ENCODE data around the gene ARMCX1. TPM values are rescaled to one million over a fixed set of nuclear protein-coding genes. Genes with fewer than 3 reads are reported as not detected.
"Not testable (repeated sequence)": the region's sequence is repeated elsewhere in the genome, so short reads cannot be mapped to it uniquely, and the experiment has no call there.

ARMCX1 gene
- total and polyA plus RNA-seq, 2 experiments from 2014 or later = 27.5 to 30.0 TPM

- DNase-seq = peak; percentile 2
- H3K4me1 ChIP-seq (ENCODE audit: insufficient read depth) = no peaks in the 10 kb centered on the region
- H4K20me1 ChIP-seq (ENCODE audit: insufficient read depth) = no peaks in the 10 kb centered on the region
- no peaks in the 10 kb centered on the region for H3K27me3 ChIP-seq (replicated peaks; ENCODE audit: insufficient read depth)
- no peaks in the 10 kb centered on the region for H3K9me2 ChIP-seq (ENCODE audit: insufficient read depth)
- TF ChIP-seq EZH2 (IDR thresholded peaks at IDR 0.05; ENCODE audit: insufficient read depth, poor library complexity, severe bottlenecking) (no peak), EZH2phosphoT487 (IDR thresholded peaks at IDR 0.05; ENCODE audit: insufficient read depth, low read depth) (no peak)
- no peak overlapping the region for H2AFZ ChIP-seq
- H3K79me2 ChIP-seq (ENCODE audit: insufficient read depth) = no peaks in the 10 kb centered on the region
- H3K27ac ChIP-seq = no peak overlapping the region
- no peaks in the 10 kb centered on the region for H3F3A ChIP-seq (ENCODE audit: insufficient read depth)
- H3K9ac ChIP-seq = no peak overlapping the region
- no peaks in the 10 kb centered on the region for H3K36me3 ChIP-seq (ENCODE audit: low read depth)
- no peak overlapping the region for H3K4me2 ChIP-seq (ENCODE audit: unreplicated experiment)
- H3K9me3 ChIP-seq (ENCODE audit: low read depth) = no peaks in the 10 kb centered on the region
- in situ Hi-C loops (cut with MboI) = loop anchor here (25.0 kb wide), 1 partner anchor 98 kb away; the partner anchor contains the start of gene ARMCX2
- no peak overlapping the region for H3K4me3 ChIP-seq
Measured at GRCh38 chrX:101564651-101565050, 14.3 kb downstream of the ARMCX1 start.

- H3K27ac ChIP-seq = no peak overlapping the region
- no peak for TF ChIP-seq EZH2phosphoT487 (IDR thresholded peaks at IDR 0.05; ENCODE audit: insufficient read depth, low read depth)
- no peak for TF ChIP-seq EZH2 (IDR thresholded peaks at IDR 0.05; ENCODE audit: insufficient read depth, poor library complexity, severe bottlenecking)
- in situ Hi-C loops (cut with MboI) = loop anchor here (25.0 kb wide), 1 partner anchor 166 kb away; no protein-coding TSS in a partner anchor
- no peaks in the 10 kb centered on the region for H3K79me2 ChIP-seq (ENCODE audit: insufficient read depth)
- H3K36me3 ChIP-seq (ENCODE audit: low read depth) = no peaks in the 10 kb centered on the region
- H3K4me1 ChIP-seq (ENCODE audit: insufficient read depth) = no peaks in the 10 kb centered on the region
- H4K20me1 ChIP-seq (ENCODE audit: insufficient read depth) = no peaks in the 10 kb centered on the region
- no peak overlapping the region for H3K9ac ChIP-seq
- DNase-seq = peak; percentile 70
- no peak overlapping the region for H3K4me3 ChIP-seq
- H3F3A ChIP-seq (ENCODE audit: insufficient read depth) = no peaks in the 10 kb centered on the region
- H2AFZ ChIP-seq = no peak overlapping the region
- H3K9me3 ChIP-seq (ENCODE audit: low read depth) = no peaks in the 10 kb centered on the region
- no peak overlapping the region for H3K4me2 ChIP-seq (ENCODE audit: unreplicated experiment)
- H3K9me2 ChIP-seq (ENCODE audit: insufficient read depth) = no peaks in the 10 kb centered on the region
- 1 to 6% methylated on average over 5 of the region's 5 CpGs for WGBS, 2 experiments (ENCODE audit: low coverage in 1 of 2, low lambda C conversion rate in 2 of 2, missing lambda C conversion rate in 2 of 2)
- no peaks in the 10 kb centered on the region for H3K27me3 ChIP-seq (replicated peaks; ENCODE audit: insufficient read depth)
Measured at GRCh38 chrX:101595739-101596419, 45.5 kb downstream of the ARMCX1 start.

GRCh38 chrX:101599592-101599991 lies 49.2 kb downstream of the ARMCX1 start:
- not testable (repeated sequence) for H3F3A ChIP-seq (ENCODE audit: insufficient read depth); H3K27me3 ChIP-seq (replicated peaks; ENCODE audit: insufficient read depth); H3K4me2 ChIP-seq (ENCODE audit: unreplicated experiment); H3K4me3 ChIP-seq; H3K36me3 ChIP-seq (ENCODE audit: low read depth); H3K79me2 ChIP-seq (ENCODE audit: insufficient read depth); H3K9ac ChIP-seq; H2AFZ ChIP-seq; H3K27ac ChIP-seq; H3K9me2 ChIP-seq (ENCODE audit: insufficient read depth); H3K4me1 ChIP-seq (ENCODE audit: insufficient read depth); DNase-seq; H4K20me1 ChIP-seq (ENCODE audit: insufficient read depth); H3K9me3 ChIP-seq (ENCODE audit: low read depth)
- in situ Hi-C loops (cut with MboI) = loop anchor here (25.0 kb wide), 1 partner anchor 163 kb away; no protein-coding TSS in a partner anchor
- 87 to 99% methylated on average over 3 to 6 of the region's 8 CpGs for WGBS, 2 experiments (ENCODE audit: low coverage in 1 of 2, low lambda C conversion rate in 2 of 2, missing lambda C conversion rate in 2 of 2)

- TF ChIP-seq EZH2phosphoT487 (IDR thresholded peaks at IDR 0.05; ENCODE audit: insufficient read depth, low read depth) = no peak
- no peak for TF ChIP-seq EZH2 (IDR thresholded peaks at IDR 0.05; ENCODE audit: insufficient read depth, poor library complexity, severe bottlenecking)
- WGBS, 2 experiments (ENCODE audit: low coverage in 1 of 2, low lambda C conversion rate in 2 of 2, missing lambda C conversion rate in 2 of 2) = 0 to 42% methylated on average over 2 to 7 of the region's 7 CpGs
- no peaks in the 10 kb centered on the region for H3K4me1 ChIP-seq (ENCODE audit: insufficient read depth)
- peak overlapping the region; percentile 2 for H3K4me2 ChIP-seq (ENCODE audit: unreplicated experiment)
- no peaks in the 10 kb centered on the region; the same call in 1 of the 2 replicates for H3F3A ChIP-seq (ENCODE audit: insufficient read depth)
- DNase-seq = peak; percentile 73
- H2AFZ ChIP-seq = no peak overlapping the region
- in situ Hi-C loops (cut with MboI) = no loop called here
- no peaks in the 10 kb centered on the region for H3K27me3 ChIP-seq (replicated peaks; ENCODE audit: insufficient read depth)
- H4K20me1 ChIP-seq (ENCODE audit: insufficient read depth) = no peaks in the 10 kb centered on the region
- no peaks in the 10 kb centered on the region for H3K9me3 ChIP-seq (ENCODE audit: low read depth)
- H3K79me2 ChIP-seq (ENCODE audit: insufficient read depth) = no peaks in the 10 kb centered on the region
- H3K36me3 ChIP-seq (ENCODE audit: low read depth) = no peaks in the 10 kb centered on the region
- H3K27ac ChIP-seq = no peak overlapping the region
- no peaks in the 10 kb centered on the region for H3K9me2 ChIP-seq (ENCODE audit: insufficient read depth)
- H3K9ac ChIP-seq = no peak overlapping the region
- no peak overlapping the region for H3K4me3 ChIP-seq
Measured at GRCh38 chrX:101602077-101602476, 51.7 kb downstream of the ARMCX1 start.

Other genes starting within 250 kb of the ARMCX1 start
- 1.9 and 14.9 TPM in 2 replicates for gene TIMM8A, start 201.8 kb upstream of the ARMCX1 start, total RNA-seq (2014; rRNA removed; shearing (Covaris generic))
- gene TIMM8A, start 201.8 kb upstream of the ARMCX1 start, polyA plus RNA-seq (2016; fragmentation: Nextera tagmentation; extraction: Ambion mirVana) = 15.7 and 18.5 TPM in 2 replicates
- not detected in 2 replicates for gene BTK, start 164.4 kb upstream of the ARMCX1 start, total RNA-seq (2014; rRNA removed; shearing (Covaris generic))
- 0.23 TPM in 1 of 2 replicates, not detected in the other for gene BTK, start 164.4 kb upstream of the ARMCX1 start, polyA plus RNA-seq (2016; fragmentation: Nextera tagmentation; extraction: Ambion mirVana)
- 240 and 757 TPM in 2 replicates for gene RPL36A, start 159.5 kb upstream of the ARMCX1 start, total RNA-seq (2014; rRNA removed; shearing (Covaris generic))
- gene RPL36A, start 159.5 kb upstream of the ARMCX1 start, polyA plus RNA-seq (2016; fragmentation: Nextera tagmentation; extraction: Ambion mirVana) = 295 and 331 TPM in 2 replicates
- gene GLA, start 142.6 kb upstream of the ARMCX1 start, total RNA-seq (2014; rRNA removed; shearing (Covaris generic)) = 27.1 and 36.6 TPM in 2 replicates
- gene GLA, start 142.6 kb upstream of the ARMCX1 start, polyA plus RNA-seq (2016; fragmentation: Nextera tagmentation; extraction: Ambion mirVana) = 20.4 and 26.6 TPM in 2 replicates
- gene HNRNPH2, start 142.3 kb upstream of the ARMCX1 start, total RNA-seq (2014; rRNA removed; shearing (Covaris generic)) = 53.1 and 59.0 TPM in 2 replicates
- gene HNRNPH2, start 142.3 kb upstream of the ARMCX1 start, polyA plus RNA-seq (2016; fragmentation: Nextera tagmentation; extraction: Ambion mirVana) = 97.8 and 99.7 TPM in 2 replicates
- 1.8 and 2.3 TPM in 2 replicates for gene ARMCX4, start 65.1 kb upstream of the ARMCX1 start, total RNA-seq (2014; rRNA removed; shearing (Covaris generic))
- gene ARMCX4, start 65.1 kb upstream of the ARMCX1 start, polyA plus RNA-seq (2016; fragmentation: Nextera tagmentation; extraction: Ambion mirVana) = 3.0 and 3.7 TPM in 2 replicates
- gene ARMCX6, start 67.5 kb downstream of the ARMCX1 start, total RNA-seq (2014; rRNA removed; shearing (Covaris generic)) = 27.7 and 42.3 TPM in 2 replicates
- 55.7 and 60.2 TPM in 2 replicates for gene ARMCX6, start 67.5 kb downstream of the ARMCX1 start, polyA plus RNA-seq (2016; fragmentation: Nextera tagmentation; extraction: Ambion mirVana)
- 67.4 and 87.6 TPM in 2 replicates for gene ARMCX3, start 72.6 kb downstream of the ARMCX1 start, total RNA-seq (2014; rRNA removed; shearing (Covaris generic))
- 93.3 and 95.4 TPM in 2 replicates for gene ARMCX3, start 72.6 kb downstream of the ARMCX1 start, polyA plus RNA-seq (2016; fragmentation: Nextera tagmentation; extraction: Ambion mirVana)
- gene ARMCX2, start 109.3 kb downstream of the ARMCX1 start, total RNA-seq (2014; rRNA removed; shearing (Covaris generic)) = 150 and 156 TPM in 2 replicates
- 31.8 and 35.5 TPM in 2 replicates for gene ARMCX2, start 109.3 kb downstream of the ARMCX1 start, polyA plus RNA-seq (2016; fragmentation: Nextera tagmentation; extraction: Ambion mirVana)

All from GM23248 (cell line).